Measurements from ENCODE around the gene CEMIP. TPM values are rescaled to one million over a fixed set of nuclear protein-coding genes. Genes with fewer than 3 reads are reported as not detected.

CEMIP gene
- total RNA-seq, 1 donor from 2014 or later, result 0.77 TPM

- no peak for TF ChIP-seq CTCF (IDR thresholded peaks at IDR 0.05; ENCODE audit: unreplicated experiment)
- Mint-ChIP-seq H3K27ac (no peak overlapping the region), H3K9me3 (ENCODE audit: low read depth) (no peaks in the 10 kb centered on the region), H3K4me3 (ENCODE audit: low read depth) (no peak overlapping the region), H3K27me3 (peaks cover 7% of the 10 kb centered on the region), H3K36me3 (ENCODE audit: insufficient read depth) (no peaks in the 10 kb centered on the region), H3K4me1 (ENCODE audit: low read depth) (peaks cover 9% of the 10 kb centered on the region)
- no peak for DNase-seq (ENCODE audit: low spot score, unreplicated experiment)
Observed at GRCh38 chr15:80849308-80849707, 70.1 kb downstream of the CEMIP start.

- H3K4me1 Mint-ChIP-seq (ENCODE audit: low read depth), result peaks cover 9% of the 10 kb centered on the region
- peaks cover 7% of the 10 kb centered on the region for H3K27me3 Mint-ChIP-seq
- no peak for TF ChIP-seq CTCF (IDR thresholded peaks at IDR 0.05; ENCODE audit: unreplicated experiment)
- peak overlapping the region; percentile 33 for H3K27ac Mint-ChIP-seq
- no peaks in the 10 kb centered on the region for H3K9me3 Mint-ChIP-seq (ENCODE audit: low read depth)
- H3K36me3 Mint-ChIP-seq (ENCODE audit: insufficient read depth), result no peaks in the 10 kb centered on the region
- no peak overlapping the region for H3K4me3 Mint-ChIP-seq (ENCODE audit: low read depth)
- DNase-seq (ENCODE audit: low spot score, unreplicated experiment), result no peak
Observed at GRCh38 chr15:80850941-80851451, 71.8 kb downstream of the CEMIP start.

- TF ChIP-seq CTCF (IDR thresholded peaks at IDR 0.05; ENCODE audit: unreplicated experiment), result no peak
- H3K27me3 Mint-ChIP-seq, result peaks cover 5% of the 10 kb centered on the region
Observed at GRCh38 chr15:80852676-80853075, 73.5 kb downstream of the CEMIP start.

GRCh38 chr15:80854104-80854503, 74.9 kb downstream of the CEMIP start:
- Mint-ChIP-seq H3K27ac (no peak overlapping the region), H3K4me1 (ENCODE audit: low read depth) (peaks cover 13% of the 10 kb centered on the region), H3K4me3 (ENCODE audit: low read depth) (no peak overlapping the region), H3K36me3 (ENCODE audit: insufficient read depth) (no peaks in the 10 kb centered on the region), H3K9me3 (ENCODE audit: low read depth) (no peaks in the 10 kb centered on the region), H3K27me3 (peaks cover 9% of the 10 kb centered on the region)
- DNase-seq (ENCODE audit: low spot score, unreplicated experiment), result no peak
- no peak for TF ChIP-seq CTCF (IDR thresholded peaks at IDR 0.05; ENCODE audit: unreplicated experiment)

More at GRCh38 chr15:80852676-80853075, 73.5 kb downstream of the CEMIP start:
- Mint-ChIP-seq H3K4me3 (ENCODE audit: low read depth) (no peak overlapping the region), H3K4me1 (ENCODE audit: low read depth) (peaks cover 13% of the 10 kb centered on the region), H3K9me3 (ENCODE audit: low read depth) (no peaks in the 10 kb centered on the region), H3K36me3 (ENCODE audit: insufficient read depth) (no peaks in the 10 kb centered on the region), H3K27ac (no peak overlapping the region)
- no peak for DNase-seq (ENCODE audit: low spot score, unreplicated experiment)

GRCh38 chr15:80855206-80855605, 76.0 kb downstream of the CEMIP start:
- peaks cover 13% of the 10 kb centered on the region for H3K4me1 Mint-ChIP-seq (ENCODE audit: low read depth)
- H3K36me3 Mint-ChIP-seq (ENCODE audit: insufficient read depth), result no peaks in the 10 kb centered on the region
- DNase-seq (ENCODE audit: low spot score, unreplicated experiment), result no peak
- TF ChIP-seq CTCF (IDR thresholded peaks at IDR 0.05; ENCODE audit: unreplicated experiment), result no peak
- H3K27me3 Mint-ChIP-seq, result peaks cover 14% of the 10 kb centered on the region
- no peaks in the 10 kb centered on the region for H3K9me3 Mint-ChIP-seq (ENCODE audit: low read depth)
- no peak overlapping the region for H3K27ac Mint-ChIP-seq
- H3K4me3 Mint-ChIP-seq (ENCODE audit: low read depth), result no peak overlapping the region

Data from progenitor cell of endocrine pancreas (in vitro differentiated cells).